Parathyroid adenoma (tissue), 2 donors: ENCODE data around the gene APBB3.

Source experiments
- H2AFZ ChIP-seq: fragments of 300-600 bp; sonication (generic); one replicate; pipeline ENCODE4 v1.7.0; 2017; ENCODE audit warnings: antibody characterized with exemption, mild to moderate bottlenecking
- H3K27ac ChIP-seq: fragments of 300-600 bp; sonication (generic); one replicate; pipeline ENCODE4 v1.7.0; 2017
- H3K27me3 ChIP-seq: fragments of 300-600 bp; sonication (generic); one replicate; pipeline ENCODE4 v1.7.0; 2017; ENCODE audit warnings: low read length; ENCODE audit not compliant: control insufficient read depth, insufficient read depth
- H3K36me3 ChIP-seq: fragments of 300-600 bp; sonication (generic); one replicate; pipeline ENCODE4 v1.7.0; 2017; ENCODE audit warnings: low read length; ENCODE audit not compliant: control insufficient read depth, insufficient read depth
- H3K4me1 ChIP-seq: fragments of 300-600 bp; sonication (generic); one replicate; pipeline ENCODE4 v1.7.0; 2017; ENCODE audit warnings: control low read depth
- H3K4me2 ChIP-seq: fragments of 300-600 bp; sonication (generic); one replicate; pipeline ENCODE4 v1.7.0; 2017; ENCODE audit warnings: low read length
- H3K4me3 ChIP-seq: fragments of 300-600 bp; sonication (generic); one replicate; pipeline ENCODE4 v1.7.0; 2017; ENCODE audit warnings: low read depth, low read length
- H3K79me2 ChIP-seq: fragments of 300-600 bp; sonication (generic); one replicate; pipeline ENCODE4 v1.7.0; 2017; ENCODE audit warnings: control low read depth
- H3K9ac ChIP-seq: fragments of 300-600 bp; sonication (generic); one replicate; pipeline ENCODE4 v1.7.0; 2017; ENCODE audit warnings: mild to moderate bottlenecking
- H3K9me3 ChIP-seq: fragments of 300-600 bp; sonication (generic); one replicate; pipeline ENCODE4 v1.7.0; 2017; ENCODE audit warnings: low read length; ENCODE audit not compliant: control insufficient read depth
- TF ChIP-seq, protein P1 (sequence below): fragments of 300-600 bp; sonication (generic); IDR thresholded peaks from one replicate; pipeline ENCODE4 v1.7.0; 2017; ENCODE audit warnings: antibody characterized with exemption, mild to moderate bottlenecking
- donor health status: primary hyperparathyroidism.

Gene APBB3

DNA sequence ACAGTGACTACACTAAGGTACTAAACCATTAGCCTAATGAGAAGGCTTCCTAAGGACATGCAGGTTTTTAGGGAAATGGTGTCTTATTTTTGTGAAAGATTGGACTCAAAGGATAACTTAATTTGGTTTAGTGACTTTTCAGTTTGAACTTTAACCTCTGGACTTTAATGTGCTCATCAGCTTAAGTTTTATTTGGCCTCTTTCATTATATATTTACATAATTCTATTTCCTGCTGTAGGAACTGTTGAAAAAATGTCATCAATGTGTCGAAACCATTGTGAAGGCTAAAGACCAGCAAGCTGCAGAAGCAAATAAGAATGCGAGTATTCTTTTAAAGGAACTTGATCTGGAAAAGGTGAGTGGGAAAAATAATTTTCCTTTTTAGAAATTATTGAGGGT, 51.3 kb downstream of the APBB3 start:
- TF ChIP-seq, protein P1, sequence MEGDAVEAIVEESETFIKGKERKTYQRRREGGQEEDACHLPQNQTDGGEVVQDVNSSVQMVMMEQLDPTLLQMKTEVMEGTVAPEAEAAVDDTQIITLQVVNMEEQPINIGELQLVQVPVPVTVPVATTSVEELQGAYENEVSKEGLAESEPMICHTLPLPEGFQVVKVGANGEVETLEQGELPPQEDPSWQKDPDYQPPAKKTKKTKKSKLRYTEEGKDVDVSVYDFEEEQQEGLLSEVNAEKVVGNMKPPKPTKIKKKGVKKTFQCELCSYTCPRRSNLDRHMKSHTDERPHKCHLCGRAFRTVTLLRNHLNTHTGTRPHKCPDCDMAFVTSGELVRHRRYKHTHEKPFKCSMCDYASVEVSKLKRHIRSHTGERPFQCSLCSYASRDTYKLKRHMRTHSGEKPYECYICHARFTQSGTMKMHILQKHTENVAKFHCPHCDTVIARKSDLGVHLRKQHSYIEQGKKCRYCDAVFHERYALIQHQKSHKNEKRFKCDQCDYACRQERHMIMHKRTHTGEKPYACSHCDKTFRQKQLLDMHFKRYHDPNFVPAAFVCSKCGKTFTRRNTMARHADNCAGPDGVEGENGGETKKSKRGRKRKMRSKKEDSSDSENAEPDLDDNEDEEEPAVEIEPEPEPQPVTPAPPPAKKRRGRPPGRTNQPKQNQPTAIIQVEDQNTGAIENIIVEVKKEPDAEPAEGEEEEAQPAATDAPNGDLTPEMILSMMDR, result no peak
- Histone ChIP-seq H3K27me3 (no peaks in the 10 kb centered on the region), H2AFZ (no peak overlapping the region), H3K79me2 (peaks cover 3% of the 10 kb centered on the region), H3K4me1 (no peaks in the 10 kb centered on the region), H3K4me2 (no peak overlapping the region), H3K4me3 (no peak overlapping the region), H3K9me3 (no peaks in the 10 kb centered on the region), H3K27ac (no peak overlapping the region), H3K9ac (no peak overlapping the region), H3K36me3 (no peaks in the 10 kb centered on the region)

DNA sequence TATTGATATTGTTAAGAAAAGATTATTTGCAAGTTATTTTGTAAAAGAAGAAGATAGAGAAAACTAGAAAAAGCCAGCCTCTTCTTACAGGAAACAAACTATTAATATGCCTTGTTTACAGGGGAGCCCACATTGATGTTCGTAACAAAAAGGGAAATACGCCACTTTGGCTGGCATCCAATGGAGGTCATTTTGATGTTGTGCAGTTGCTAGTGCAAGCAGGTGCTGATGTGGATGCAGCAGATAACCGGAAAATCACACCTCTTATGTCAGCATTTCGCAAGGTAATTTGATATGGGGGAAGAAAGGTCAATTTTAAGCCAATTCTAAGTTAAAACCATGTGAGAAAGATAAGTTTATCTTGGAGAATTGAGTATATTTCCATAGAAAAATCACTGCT, 54.5 kb downstream of the APBB3 start:
- no peaks in the 10 kb centered on the region for H3K27me3 ChIP-seq

More for the DNA sequence above, 54.5 kb downstream of the APBB3 start:
- no peaks in the 10 kb centered on the region for H3K9me3 ChIP-seq
- no peak overlapping the region for H3K9ac ChIP-seq
- no peak overlapping the region for H3K4me3 ChIP-seq
- H3K4me2 ChIP-seq, result peak overlapping the region; percentile 52
- H3K36me3 ChIP-seq, result no peaks in the 10 kb centered on the region
- H3K27ac ChIP-seq, result peak overlapping the region; percentile 7
- H2AFZ ChIP-seq, result no peak overlapping the region
- peaks cover 3% of the 10 kb centered on the region for H3K79me2 ChIP-seq
- H3K4me1 ChIP-seq, result no peaks in the 10 kb centered on the region
- TF ChIP-seq, protein P1, result no peak
